Fibroblast of upper back skin (primary cell): Measurements from ENCODE around the gene OR5K3.
A peak's percentile ranks its signal among the peaks of the same experiment; 100 is the strongest.
"Not testable (repeated sequence)": the region's sequence is repeated elsewhere in the genome, so short reads cannot be mapped to it uniquely, and the experiment has no call there.

ENCODE experiments used
- DNase-seq: peaks from one replicate; pipeline ENCODE4 v3.0.0-alpha.2; 2013

Gene OR5K3

GRCh38 chr3:98390366-98390765 is at the start of gene OR5K3:
Gene OR5K3 (plus strand): TSS chr3:98390666. CDS start chr3:98390666, 0 bp downstream.
- DNase-seq = no peak

GRCh38 chr3:98341758-98342157 is 48.7 kb upstream of the OR5K3 start:
- DNase-seq = no peak

- peak; percentile 4 for DNase-seq
These were observed 46.6 kb upstream of the OR5K3 start for GRCh38 chr3:98343647-98344507.

- DNase-seq = no peak
These were observed 40.4 kb upstream of the OR5K3 start for GRCh38 chr3:98350082-98350481.

GRCh38 chr3:98353554-98353953 is 36.9 kb upstream of the OR5K3 start, which contains the start of gene OR5K4:
Gene OR5K4 (plus strand): TSS chr3:98353854. CDS start chr3:98353854, 0 bp downstream.
- DNase-seq = no peak

GRCh38 chr3:98359250-98359649 is 31.2 kb upstream of the OR5K3 start:
- no peak for DNase-seq

- DNase-seq = no peak
These were observed 30.3 kb upstream of the OR5K3 start for GRCh38 chr3:98359993-98360675.

- DNase-seq = no peak
These were observed 29.8 kb upstream of the OR5K3 start for GRCh38 chr3:98360681-98361080.

- no peak for DNase-seq
These were observed 29.2 kb upstream of the OR5K3 start for GRCh38 chr3:98361289-98361688.

GRCh38 chr3:98367464-98368246 is 22.8 kb upstream of the OR5K3 start:
- no peak for DNase-seq

GRCh38 chr3:98371186-98371585 is 19.3 kb upstream of the OR5K3 start:
- DNase-seq = no peak

GRCh38 chr3:98371853-98372252 is 18.6 kb upstream of the OR5K3 start:
- DNase-seq = no peak

- no peak for DNase-seq
These were observed 18.0 kb upstream of the OR5K3 start for GRCh38 chr3:98372445-98372844.

- DNase-seq = no peak
These were observed 13.8 kb upstream of the OR5K3 start for GRCh38 chr3:98376631-98377030.

- DNase-seq = no peak
These were observed 2.3 kb upstream of the OR5K3 start for GRCh38 chr3:98388147-98388546.

GRCh38 chr3:98395101-98395500 is 4.6 kb downstream of the OR5K3 start:
- DNase-seq = no peak

GRCh38 chr3:98396482-98396881 is 6.0 kb downstream of the OR5K3 start:
- DNase-seq = not testable (repeated sequence)

- no peak for DNase-seq
These were observed 8.0 kb downstream of the OR5K3 start for GRCh38 chr3:98398513-98398912.

- no peak for DNase-seq
These were observed 12.0 kb downstream of the OR5K3 start for GRCh38 chr3:98402507-98402906.

- no peak for DNase-seq
These were observed 13.5 kb downstream of the OR5K3 start for GRCh38 chr3:98404010-98404409.

GRCh38 chr3:98406034-98406433 is 15.6 kb downstream of the OR5K3 start:
- DNase-seq = no peak

GRCh38 chr3:98432575-98432974 is 42.1 kb downstream of the OR5K3 start:
- DNase-seq = no peak

- DNase-seq = no peak
These were observed 43.3 kb downstream of the OR5K3 start for GRCh38 chr3:98433764-98434163.
